Measurements from ENCODE around the gene LDLRAD4. TPM values are rescaled to one million over a fixed set of nuclear protein-coding genes. Genes with fewer than 3 reads are reported as not detected.

The LDLRAD4 gene
- polyA plus RNA-seq, 1 of the 3 experiments (the other 2 are of a cell fraction) = 0.16 TPM

- Histone ChIP-seq H3K27ac (ENCODE audit: low read depth in 2 of 2, low read length in 1 of 2) (no peak overlapping the region), H3K4me2 (no peak overlapping the region), H3K9ac (no peak overlapping the region), H3K36me3 (replicated peaks in 1 of 2; ENCODE audit: control insufficient read depth in 1 of 2, insufficient read depth in 2 of 2, low read length in 1 of 2) (no peaks in the 10 kb centered on the region), H2AFZ (ENCODE audit: low read depth) (no peak overlapping the region), H3K27me3 (ENCODE audit: insufficient read depth) (no peaks in the 10 kb centered on the region), H3K4me1 (ENCODE audit: control insufficient read depth in 1 of 2, insufficient read depth in 2 of 2, low read depth in 1 of 2, low read length in 1 of 2) (no peaks in the 10 kb centered on the region; a peak in 1 of 4 replicates), H4K20me1 (ENCODE audit: insufficient read depth) (no peaks in the 10 kb centered on the region), H3K9me3 (no peaks in the 10 kb centered on the region), H3F3A (replicated peaks; ENCODE audit: insufficient read depth) (no peaks in the 10 kb centered on the region), H3K4me3 (ENCODE audit: low read depth in 2 of 2, low read length in 1 of 2) (no peak overlapping the region), H3K9me2 (no peaks in the 10 kb centered on the region), H3K79me2 (ENCODE audit: insufficient read depth) (no peaks in the 10 kb centered on the region)
- no peak for DNase-seq
- TF ChIP-seq NRF1 (IDR thresholded peaks at IDR 0.05; ENCODE audit: low read depth, low read length) = no peak
- no peak for TF ChIP-seq SIN3A (IDR thresholded peaks at IDR 0.05; ENCODE audit: borderline replicate concordance, low read depth, low read length)
- no peak for TF ChIP-seq TCF12 (IDR thresholded peaks at IDR 0.05)
- no peak for TF ChIP-seq TEAD4 (IDR thresholded peaks at IDR 0.05; ENCODE audit: borderline replicate concordance, insufficient read depth)
- TF ChIP-seq, protein P1, sequence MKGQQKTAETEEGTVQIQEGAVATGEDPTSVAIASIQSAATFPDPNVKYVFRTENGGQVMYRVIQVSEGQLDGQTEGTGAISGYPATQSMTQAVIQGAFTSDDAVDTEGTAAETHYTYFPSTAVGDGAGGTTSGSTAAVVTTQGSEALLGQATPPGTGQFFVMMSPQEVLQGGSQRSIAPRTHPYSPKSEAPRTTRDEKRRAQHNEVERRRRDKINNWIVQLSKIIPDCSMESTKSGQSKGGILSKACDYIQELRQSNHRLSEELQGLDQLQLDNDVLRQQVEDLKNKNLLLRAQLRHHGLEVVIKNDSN (IDR thresholded peaks at IDR 0.05; ENCODE audit: borderline replicate concordance, low read depth) = no peak
- TF ChIP-seq FOXJ3 (CRISPR knock-in tag; IDR thresholded peaks at IDR 0.05) = no peak
- TF ChIP-seq EZH2phosphoT487 (IDR thresholded peaks at IDR 0.05; ENCODE audit: borderline replicate concordance, low read depth) = no peak
- ChIA-PET CTCF (interaction anchor here (1.2 kb wide), 1 partner anchor 15 kb away, joined by 5 read pairs; no protein-coding TSS in a partner anchor), POLR2A (no interaction called here)
- whole genome bisulfite sequencing (ENCODE audit: low lambda C conversion rate) = 81% methylated on average over 15 of the region's 16 CpGs
Measured at GRCh38 chr18:13645093-13645492, 426.5 kb downstream of the LDLRAD4 start.

GRCh38 chr18:13646633-13647032 lies 428.1 kb downstream of the LDLRAD4 start:
- H3K9me3 ChIP-seq = no peaks in the 10 kb centered on the region
- no peak overlapping the region for H3K9ac ChIP-seq
- H3K4me3 ChIP-seq (ENCODE audit: low read depth in 2 of 2, low read length in 1 of 2) = no peak overlapping the region
- H3K4me1 ChIP-seq (ENCODE audit: control insufficient read depth in 1 of 2, insufficient read depth in 2 of 2, low read depth in 1 of 2, low read length in 1 of 2) = no peaks in the 10 kb centered on the region; a peak in 1 of 4 replicates
- TF ChIP-seq GABPA (IDR thresholded peaks at IDR 0.05; ENCODE audit: low read depth) (no peak), FOXM1 (IDR thresholded peaks at IDR 0.05; ENCODE audit: low read depth) (no peak), PBX3 (IDR thresholded peaks at IDR 0.05) (no peak)
- H3F3A ChIP-seq (replicated peaks; ENCODE audit: insufficient read depth) = no peaks in the 10 kb centered on the region
- no peaks in the 10 kb centered on the region for H3K79me2 ChIP-seq (ENCODE audit: insufficient read depth)
- no peaks in the 10 kb centered on the region for H3K36me3 ChIP-seq (replicated peaks in 1 of 2; ENCODE audit: control insufficient read depth in 1 of 2, insufficient read depth in 2 of 2, low read length in 1 of 2)
- CTCF ChIA-PET = no interaction called here
- H3K9me2 ChIP-seq = no peaks in the 10 kb centered on the region
- no peak overlapping the region for H2AFZ ChIP-seq (ENCODE audit: low read depth)
- POLR2A ChIA-PET = no interaction called here
- H3K27ac ChIP-seq (ENCODE audit: low read depth in 2 of 2, low read length in 1 of 2) = no peak overlapping the region
- no peaks in the 10 kb centered on the region for H3K27me3 ChIP-seq (ENCODE audit: insufficient read depth)
- 53% methylated on average over 4 of the region's 4 CpGs for WGBS (ENCODE audit: low lambda C conversion rate)
- no peaks in the 10 kb centered on the region for H4K20me1 ChIP-seq (ENCODE audit: insufficient read depth)
- H3K4me2 ChIP-seq = no peak overlapping the region
- DNase-seq = no peak

DNA sequence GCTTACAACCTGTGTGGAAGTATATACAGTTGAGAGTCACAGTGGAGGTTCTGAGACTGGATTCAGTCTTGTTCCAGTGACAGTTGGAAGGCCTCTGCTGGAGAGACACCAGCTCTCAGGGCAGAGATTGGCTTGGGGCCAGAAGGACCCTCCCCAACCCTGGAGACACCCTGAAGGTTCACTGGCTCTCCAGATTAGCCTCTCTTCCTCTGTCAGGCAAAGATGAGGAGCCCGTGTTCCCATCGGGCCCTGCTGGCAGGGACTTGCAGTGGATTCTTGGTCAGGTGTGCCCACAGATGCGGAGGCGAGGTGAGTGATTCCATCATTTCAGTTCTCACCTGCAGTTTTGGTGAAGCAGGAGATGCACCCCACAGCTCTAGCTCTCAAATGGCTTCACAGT lies 429.2 kb downstream of the LDLRAD4 start:
- H3K36me3 ChIP-seq (replicated peaks in 1 of 2; ENCODE audit: control insufficient read depth in 1 of 2, insufficient read depth in 2 of 2, low read length in 1 of 2) = no peaks in the 10 kb centered on the region

More for the DNA sequence above, 429.2 kb downstream of the LDLRAD4 start:
- Histone ChIP-seq H3K9me2 (no peaks in the 10 kb centered on the region), H3K27ac (ENCODE audit: low read depth in 2 of 2, low read length in 1 of 2) (no peak overlapping the region), H3K79me2 (ENCODE audit: insufficient read depth) (no peaks in the 10 kb centered on the region), H4K20me1 (ENCODE audit: insufficient read depth) (no peaks in the 10 kb centered on the region), H3K4me2 (no peak overlapping the region), H2AFZ (ENCODE audit: low read depth) (no peak overlapping the region), H3K27me3 (ENCODE audit: insufficient read depth) (no peaks in the 10 kb centered on the region), H3K4me1 (ENCODE audit: control insufficient read depth in 1 of 2, insufficient read depth in 2 of 2, low read depth in 1 of 2, low read length in 1 of 2) (no peaks in the 10 kb centered on the region; a peak in 1 of 4 replicates), H3K9me3 (no peaks in the 10 kb centered on the region), H3K9ac (no peak overlapping the region), H3K4me3 (ENCODE audit: low read depth in 2 of 2, low read length in 1 of 2) (no peak overlapping the region), H3F3A (replicated peaks; ENCODE audit: insufficient read depth) (no peaks in the 10 kb centered on the region)
- WGBS (ENCODE audit: low lambda C conversion rate) = 76% methylated on average over 4 of the region's 4 CpGs
- ChIA-PET CTCF (no interaction called here), POLR2A (no interaction called here)
- TF ChIP-seq CHD2 (IDR thresholded peaks at IDR 0.05; ENCODE audit: low read length, partially characterized antibody) (no peak), TAF1 (IDR thresholded peaks at IDR 0.05; ENCODE audit: borderline replicate concordance, low read depth, low read length) (no peak), PBX3 (IDR thresholded peaks at IDR 0.05) (no peak), RAD21 (IDR thresholded peaks at IDR 0.05; ENCODE audit: low read length) (no peak)
- TF ChIP-seq, protein P2, sequence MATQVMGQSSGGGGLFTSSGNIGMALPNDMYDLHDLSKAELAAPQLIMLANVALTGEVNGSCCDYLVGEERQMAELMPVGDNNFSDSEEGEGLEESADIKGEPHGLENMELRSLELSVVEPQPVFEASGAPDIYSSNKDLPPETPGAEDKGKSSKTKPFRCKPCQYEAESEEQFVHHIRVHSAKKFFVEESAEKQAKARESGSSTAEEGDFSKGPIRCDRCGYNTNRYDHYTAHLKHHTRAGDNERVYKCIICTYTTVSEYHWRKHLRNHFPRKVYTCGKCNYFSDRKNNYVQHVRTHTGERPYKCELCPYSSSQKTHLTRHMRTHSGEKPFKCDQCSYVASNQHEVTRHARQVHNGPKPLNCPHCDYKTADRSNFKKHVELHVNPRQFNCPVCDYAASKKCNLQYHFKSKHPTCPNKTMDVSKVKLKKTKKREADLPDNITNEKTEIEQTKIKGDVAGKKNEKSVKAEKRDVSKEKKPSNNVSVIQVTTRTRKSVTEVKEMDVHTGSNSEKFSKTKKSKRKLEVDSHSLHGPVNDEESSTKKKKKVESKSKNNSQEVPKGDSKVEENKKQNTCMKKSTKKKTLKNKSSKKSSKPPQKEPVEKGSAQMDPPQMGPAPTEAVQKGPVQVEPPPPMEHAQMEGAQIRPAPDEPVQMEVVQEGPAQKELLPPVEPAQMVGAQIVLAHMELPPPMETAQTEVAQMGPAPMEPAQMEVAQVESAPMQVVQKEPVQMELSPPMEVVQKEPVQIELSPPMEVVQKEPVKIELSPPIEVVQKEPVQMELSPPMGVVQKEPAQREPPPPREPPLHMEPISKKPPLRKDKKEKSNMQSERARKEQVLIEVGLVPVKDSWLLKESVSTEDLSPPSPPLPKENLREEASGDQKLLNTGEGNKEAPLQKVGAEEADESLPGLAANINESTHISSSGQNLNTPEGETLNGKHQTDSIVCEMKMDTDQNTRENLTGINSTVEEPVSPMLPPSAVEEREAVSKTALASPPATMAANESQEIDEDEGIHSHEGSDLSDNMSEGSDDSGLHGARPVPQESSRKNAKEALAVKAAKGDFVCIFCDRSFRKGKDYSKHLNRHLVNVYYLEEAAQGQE (IDR thresholded peaks at IDR 0.05; ENCODE audit: low read depth, low read length) = no peak
- no peak for DNase-seq

All from SK-N-SH (cell line).